IMR-90 (cell line): ENCODE measurements around the gene MAGI1. TPM values are rescaled to one million over a fixed set of nuclear protein-coding genes. Genes with fewer than 3 reads are reported as not detected.

Source experiments
- ATAC-seq: fragments of 200-7000 bp; cut with Tn5 transposase; 2 replicates; pipeline ENCODE4 v1.9.1; 2020; ENCODE audit warnings: low read depth, mild to moderate bottlenecking, moderate library complexity
- BruUV-seq: library from RNA; stranded (reverse); fragments of 400-500 nt; replicated peaks from 2 replicates; lab custom pipeline; 2021; lab: Mats Ljungman, UMichigan
- CTCF ChIA-PET: fragments of 300-600 bp; formaldehyde crosslinking; extraction: SDS; loops from one replicate; lab custom pipeline; 2021; ENCODE audit warnings: antibody characterized with exemption; lab: Yijun Ruan, JAX
- POLR2A ChIA-PET: fragments of 300-600 bp; sonication (Branson Sonifier 250); formaldehyde crosslinking; loops from one replicate; lab custom pipeline; 2022; ENCODE audit warnings: antibody characterized with exemption; ENCODE audit not compliant: unreplicated experiment; lab: Charles Lee
- DNase-seq: peaks from one replicate; pipeline ENCODE4 v3.0.0; 2013
- H2AFZ ChIP-seq: replicated peaks from 2 replicates; pipeline ENCODE3; 2013; ENCODE audit warnings: low read length, mild to moderate bottlenecking; ENCODE audit not compliant: poor library complexity
- H2AK5ac ChIP-seq: 2 replicates; pipeline ENCODE4 v1.6.1; 2013; ENCODE audit warnings: low read depth, low read length, inconsistent platforms
- H2AK9ac ChIP-seq: replicated peaks from 2 replicates; pipeline ENCODE3; 2013; ENCODE audit warnings: mild to moderate bottlenecking, low read depth, low read length, moderate library complexity; ENCODE audit not compliant: poor library complexity
- H2BK120ac ChIP-seq: 2 replicates; pipeline ENCODE4 v1.6.1; 2013; ENCODE audit warnings: low read depth, low read length, inconsistent platforms
- H2BK15ac ChIP-seq: 3 replicates; pipeline ENCODE4 v1.6.1; 2013; ENCODE audit warnings: low read depth, low read length, inconsistent platforms
- H2BK20ac ChIP-seq: 2 replicates; pipeline ENCODE4 v1.6.1; 2013; ENCODE audit warnings: low read depth, mild to moderate bottlenecking, inconsistent platforms, low read length, moderate library complexity
- H2BK5ac ChIP-seq: 2 replicates; pipeline ENCODE4 v1.6.1; 2013; ENCODE audit warnings: mild to moderate bottlenecking, low read depth, low read length, inconsistent platforms; ENCODE audit not compliant: poor library complexity, severe bottlenecking
- H3K14ac ChIP-seq: replicated peaks from 2 replicates; pipeline ENCODE4 v1.6.1; 2013; ENCODE audit warnings: low read depth, low read length, inconsistent platforms
- H3K18ac ChIP-seq: 2 replicates; pipeline ENCODE4 v1.6.1; 2013; ENCODE audit warnings: low read depth, low read length, control low read depth
- H3K23ac ChIP-seq: 2 replicates; pipeline ENCODE4 v1.6.1; 2013; ENCODE audit warnings: low read depth, low read length, inconsistent platforms
- H3K27ac ChIP-seq: 2 replicates; pipeline ENCODE4 v1.5.1; 2013; ENCODE audit warnings: mild to moderate bottlenecking, control low read depth, low read length; ENCODE audit not compliant: insufficient read depth
- H3K27me3 ChIP-seq: 2 replicates; pipeline ENCODE4 v1.6.1; 2013; ENCODE audit warnings: low read length; ENCODE audit not compliant: control insufficient read depth, insufficient read depth
- H3K36me3 ChIP-seq: 2 replicates; pipeline ENCODE4 v1.6.1; 2013; ENCODE audit warnings: low read length, mixed read lengths; ENCODE audit not compliant: control insufficient read depth, insufficient read depth
- H3K4ac ChIP-seq: 2 replicates; pipeline ENCODE4 v1.6.1; 2013; ENCODE audit warnings: low read depth, low read length, inconsistent platforms
- H3K4me1 ChIP-seq: 2 replicates; pipeline ENCODE4 v1.6.1; 2013; ENCODE audit warnings: low read length, mixed read lengths; ENCODE audit not compliant: control insufficient read depth, insufficient read depth
- H3K4me2 ChIP-seq: 2 replicates; pipeline ENCODE4 v1.6.1; 2013; ENCODE audit warnings: low read depth, mild to moderate bottlenecking, control low read depth, low read length, moderate library complexity
- H3K4me3 ChIP-seq: 2 replicates; pipeline ENCODE4 v1.5.1; 2013; ENCODE audit warnings: low read depth, mild to moderate bottlenecking, control low read depth, low read length, moderate library complexity; ENCODE audit not compliant: insufficient read depth
- H3K56ac ChIP-seq: 2 replicates; pipeline ENCODE4 v1.6.1; 2013; ENCODE audit warnings: low read length, inconsistent platforms; ENCODE audit not compliant: insufficient read depth; ENCODE audit errors: extremely low read depth
- H3K79me1 ChIP-seq, 2 experiments: 2 replicates each; pipeline ENCODE4 v1.6.1; 2013; ENCODE audit warnings: low read length in 2 of 2, inconsistent platforms in 1 of 2, low read depth in 1 of 2
- H3K9ac ChIP-seq: 2 replicates; pipeline ENCODE4 v1.6.1; 2013; ENCODE audit warnings: low read depth, low read length, control low read depth
- H3K9me1 ChIP-seq: 2 replicates; pipeline ENCODE4 v1.6.1; 2013; ENCODE audit warnings: low read length, inconsistent platforms; ENCODE audit not compliant: insufficient read depth
- H3K9me3 ChIP-seq: 2 replicates; pipeline ENCODE4 v1.6.1; 2013; ENCODE audit warnings: low read length; ENCODE audit not compliant: control insufficient read depth, insufficient read depth
- H4K20me1 ChIP-seq: 2 replicates; pipeline ENCODE4 v1.6.1; 2013; ENCODE audit warnings: low read length, inconsistent platforms; ENCODE audit not compliant: insufficient read depth
- H4K5ac ChIP-seq: 2 replicates; pipeline ENCODE4 v1.6.1; 2013; ENCODE audit warnings: mild to moderate bottlenecking, low read depth, low read length, control low read depth
- H4K8ac ChIP-seq, 2 experiments: 2 replicates each; pipeline ENCODE4 v1.6.1; 2013; ENCODE audit warnings: low read depth in 2 of 2, low read length in 2 of 2, control low read depth in 1 of 2, inconsistent platforms in 1 of 2
- H4K91ac ChIP-seq: 2 replicates; pipeline ENCODE4 v1.6.1; 2013; ENCODE audit warnings: low read depth, low read length, inconsistent platforms; ENCODE audit not compliant: insufficient read depth
- MAFK ChIP-seq: IDR thresholded peaks from 2 replicates; pipeline ENCODE4 v1.6.1; 2012; ENCODE audit warnings: low read depth, low read length, improper control_type of control experiment
- MXI1 ChIP-seq: IDR thresholded peaks from 2 replicates; pipeline ENCODE4 v1.6.1; 2012; ENCODE audit warnings: low read depth, mild to moderate bottlenecking, low read length, moderate library complexity, borderline replicate concordance
- POLR2A ChIP-seq: IDR thresholded peaks from 2 replicates; pipeline ENCODE4 v1.6.1; 2012; ENCODE audit warnings: mild to moderate bottlenecking, low read depth, low read length
- WGBS, 2 experiments: methylation state at CpG; one replicate each; pipeline versions ENCODE4 v1.1.5 to v1.1.7; 2013; ENCODE audit warnings: missing lambda C conversion rate in 2 of 2; ENCODE audit not compliant: insufficient read length in 1 of 2; ENCODE audit errors: extremely low coverage in 2 of 2; 5-methylcytosine and 5-hydroxymethylcytosine counted together
- dilution Hi-C: fragments of 300-500 bp; cut with HindIII; formaldehyde crosslinking; loops from one replicate; pipeline ENCODE4 v1.14.3; 2018; ENCODE audit warnings: low sequenced_read_pairs; ENCODE audit not compliant: unreplicated experiment
- in situ Hi-C: fragments of 300-500 bp; cut with MboI; formaldehyde crosslinking; loops from 3 replicates; pipeline ENCODE4 v1.14.3; 2019; ENCODE audit warnings: low sequenced_read_pairs, inconsistent platforms, mixed read lengths
- intact Hi-C: fragments of 100-400 bp; cut with micrococcal nuclease; formaldehyde crosslinking; loops from 2 replicates; pipeline ENCODE4 v1.10.0; 2022
- polyA plus RNA-seq, 3 experiments: library from polyadenylated mRNA; depleted of rRNA; stranded (reverse); fragments of >200 nt; gene quantifications; 2 replicates each; pipeline ENCODE4 v1.2.3, GENCODE V29; 2012; ENCODE audit warnings: low replicate concordance in 1 of 3
- total RNA-seq: library from RNA; depleted of rRNA; stranded (reverse); fragments of >200 nt; gene quantifications from 2 replicates; pipeline ENCODE4 v1.2.3, GENCODE V29; 2012

The MAGI1 gene
- total and polyA plus RNA-seq, 2 of the 4 experiments (the other 2 are of a cell fraction), result 14.5 to 24.2 TPM

GRCh38 chr3:65960087-65960486 is 78.6 kb downstream of the MAGI1 start:
- DNase-seq, result peak; percentile 72
- peak overlapping the region; percentile 40 for H2BK5ac ChIP-seq
- BruUV-seq, result no TSS peak
- H3K27ac ChIP-seq, result no peak overlapping the region
- no peak overlapping the region; the same call in 2 of the 3 replicates for H2BK15ac ChIP-seq
- peaks cover 17% of the 10 kb centered on the region for H3K4me1 ChIP-seq
- no peaks in the 10 kb centered on the region for H3K27me3 ChIP-seq
- ATAC-seq, result no peak
- no peak overlapping the region for H2AK9ac ChIP-seq
- 40% methylated on average over 1 of the region's 6 CpGs; no CpG with 5 or more reads in 1 of the 2 experiments for WGBS, 2 experiments
- no peak overlapping the region; the same call in 1 of the 2 replicates for H2BK20ac ChIP-seq
- in situ Hi-C loops, result no loop called here
- dilution Hi-C loops, result no loop called here
- H3K9me3 ChIP-seq, result no peaks in the 10 kb centered on the region
- ChIA-PET POLR2A (no interaction called here), CTCF (interaction anchor here (0.7 kb wide), 1 partner anchor 66 kb away, joined by 4 read pairs; no protein-coding TSS in a partner anchor)
- no peak overlapping the region for H3K9ac ChIP-seq
- no peak overlapping the region for H4K5ac ChIP-seq
- H3K23ac ChIP-seq, result no peak overlapping the region
- H2BK120ac ChIP-seq, result peak overlapping the region; percentile 35; the same call in 1 of the 2 replicates
- no peak overlapping the region for H3K4me2 ChIP-seq
- no peak overlapping the region for H3K18ac ChIP-seq
- H3K14ac ChIP-seq, result 0 out of 2 replicates have a peak overlapping the region, but pooled peaks have one; percentile 10
- peak overlapping the region in 1 of 2 experiments; percentile 1; a peak in 1 of 4 replicates for H4K8ac ChIP-seq
- peaks cover 15% of the 10 kb centered on the region for H3K9me1 ChIP-seq
- no peaks in the 10 kb centered on the region for H3K36me3 ChIP-seq
- no peak overlapping the region for H4K91ac ChIP-seq
- H4K20me1 ChIP-seq, result peaks cover 8% of the 10 kb centered on the region; the same call in 1 of the 2 replicates
- peak overlapping the region; percentile 16; the same call in 1 of the 2 replicates for H2AK5ac ChIP-seq
- H3K4me3 ChIP-seq, result no peak overlapping the region
- intact Hi-C loops, result no loop called here
- H2AFZ ChIP-seq, result no peak overlapping the region
- TF ChIP-seq POLR2A, result no peak
- no peak for TF ChIP-seq MXI1
- peak; percentile 40 for TF ChIP-seq MAFK
- no peak overlapping the region for H3K56ac ChIP-seq
- peaks cover 21 to 71% of the 10 kb centered on the region in 2 experiments; a peak in 3 of 4 replicates for H3K79me1 ChIP-seq
- H3K4ac ChIP-seq, result peak overlapping the region; percentile 2; the same call in 1 of the 2 replicates
